ENCODE data around the gene ZNF526.

ZNF526 gene

GRCh38 chr19:42193706-42194105 is 26.4 kb upstream of the ZNF526 start:
- Histone ChIP-seq H4K20me1 (peaks cover 6% of the 10 kb centered on the region), H3K9ac (no peak overlapping the region), H3K27me3 (no peaks in the 10 kb centered on the region), H3K27ac (no peak overlapping the region), H3K9me3 (peaks cover 6% of the 10 kb centered on the region), H3K4me3 (no peak overlapping the region), H3K36me3 (peaks cover 23% of the 10 kb centered on the region), H3K4me1 (peaks cover 31% of the 10 kb centered on the region), H3K4me2 (no peak overlapping the region)
- no peak for TF ChIP-seq Cebpa-rat (IDR thresholded peaks at IDR 0.05)

GRCh38 chr19:42196011-42197001 is 23.8 kb upstream of the ZNF526 start:
- Histone ChIP-seq H3K9me3 (peaks cover 6% of the 10 kb centered on the region), H3K4me1 (peaks cover 57% of the 10 kb centered on the region), H3K4me3 (no peak overlapping the region), H3K36me3 (peaks cover 36% of the 10 kb centered on the region), H3K9ac (no peak overlapping the region), H3K27me3 (no peaks in the 10 kb centered on the region), H3K27ac (peak overlapping the region; percentile 95), H3K4me2 (peak overlapping the region; percentile 99), H4K20me1 (peaks cover 32% of the 10 kb centered on the region)
- no peak for TF ChIP-seq Cebpa-rat (IDR thresholded peaks at IDR 0.05)

- peak overlapping the region; percentile 95 for H3K27ac ChIP-seq
- no peak overlapping the region for H3K9ac ChIP-seq
- H3K27me3 ChIP-seq, result no peaks in the 10 kb centered on the region
- H3K4me2 ChIP-seq, result peak overlapping the region; percentile 99
- TF ChIP-seq Cebpa-rat (IDR thresholded peaks at IDR 0.05), result no peak
- no peak overlapping the region for H3K4me3 ChIP-seq
- H3K36me3 ChIP-seq, result peaks cover 47% of the 10 kb centered on the region
- peaks cover 68% of the 10 kb centered on the region for H3K4me1 ChIP-seq
- peaks cover 43% of the 10 kb centered on the region for H4K20me1 ChIP-seq
- H3K9me3 ChIP-seq, result peaks cover 6% of the 10 kb centered on the region
Measured at GRCh38 chr19:42197375-42197817, 22.7 kb upstream of the ZNF526 start.

- H3K4me2 ChIP-seq, result peak overlapping the region; percentile 99
- peaks cover 62% of the 10 kb centered on the region for H3K36me3 ChIP-seq
- TF ChIP-seq Cebpa-rat (IDR thresholded peaks at IDR 0.05), result no peak
- peak overlapping the region; percentile 81 for H3K9ac ChIP-seq
- peak overlapping the region; percentile 95 for H3K27ac ChIP-seq
- H3K27me3 ChIP-seq, result no peaks in the 10 kb centered on the region
- H3K9me3 ChIP-seq, result no peaks in the 10 kb centered on the region
- peaks cover 58% of the 10 kb centered on the region for H4K20me1 ChIP-seq
- H3K4me3 ChIP-seq, result peak overlapping the region; percentile 62
- peaks cover 76% of the 10 kb centered on the region for H3K4me1 ChIP-seq
Measured at GRCh38 chr19:42198676-42199439, 21.3 kb upstream of the ZNF526 start.

- peak overlapping the region; percentile 62 for H3K4me3 ChIP-seq
- TF ChIP-seq Cebpa-rat (IDR thresholded peaks at IDR 0.05), result no peak
- H3K9ac ChIP-seq, result peak overlapping the region; percentile 81
- H3K4me1 ChIP-seq, result peaks cover 81% of the 10 kb centered on the region
- peaks cover 64% of the 10 kb centered on the region for H4K20me1 ChIP-seq
- peaks cover 68% of the 10 kb centered on the region for H3K36me3 ChIP-seq
- H3K27me3 ChIP-seq, result no peaks in the 10 kb centered on the region
- H3K27ac ChIP-seq, result peak overlapping the region; percentile 95
- H3K9me3 ChIP-seq, result no peaks in the 10 kb centered on the region
- peak overlapping the region; percentile 99 for H3K4me2 ChIP-seq
Measured at GRCh38 chr19:42199440-42200115, 20.5 kb upstream of the ZNF526 start.

GRCh38 chr19:42200116-42200715 is 19.9 kb upstream of the ZNF526 start:
- Histone ChIP-seq H3K4me2 (peak overlapping the region; percentile 99), H3K9me3 (no peaks in the 10 kb centered on the region), H3K27ac (peak overlapping the region; percentile 95), H3K27me3 (no peaks in the 10 kb centered on the region), H3K9ac (peak overlapping the region; percentile 81), H4K20me1 (peaks cover 69% of the 10 kb centered on the region), H3K4me1 (peaks cover 81% of the 10 kb centered on the region), H3K4me3 (peak overlapping the region; percentile 62), H3K36me3 (peaks cover 74% of the 10 kb centered on the region)
- TF ChIP-seq Cebpa-rat (IDR thresholded peaks at IDR 0.05), result no peak

GRCh38 chr19:42201489-42202289 is 18.4 kb upstream of the ZNF526 start:
- peaks cover 81% of the 10 kb centered on the region for H3K36me3 ChIP-seq
- peaks cover 71% of the 10 kb centered on the region for H3K4me1 ChIP-seq
- peak overlapping the region; percentile 99 for H3K4me2 ChIP-seq
- H3K4me3 ChIP-seq, result no peak overlapping the region
- TF ChIP-seq Cebpa-rat (IDR thresholded peaks at IDR 0.05), result no peak
- H3K27me3 ChIP-seq, result no peaks in the 10 kb centered on the region
- H3K9ac ChIP-seq, result no peak overlapping the region
- peak overlapping the region; percentile 45 for H3K27ac ChIP-seq
- no peaks in the 10 kb centered on the region for H3K9me3 ChIP-seq
- H4K20me1 ChIP-seq, result peaks cover 84% of the 10 kb centered on the region

- Histone ChIP-seq H3K4me3 (no peak overlapping the region), H3K36me3 (peaks cover 81% of the 10 kb centered on the region), H3K4me2 (peak overlapping the region; percentile 99; the same call in 1 of the 2 replicates), H3K9ac (no peak overlapping the region), H3K9me3 (no peaks in the 10 kb centered on the region), H3K27me3 (no peaks in the 10 kb centered on the region), H4K20me1 (peaks cover 91% of the 10 kb centered on the region), H3K4me1 (peaks cover 71% of the 10 kb centered on the region), H3K27ac (no peak overlapping the region)
- TF ChIP-seq Cebpa-rat (IDR thresholded peaks at IDR 0.05), result no peak
Measured at GRCh38 chr19:42202290-42202880, 17.7 kb upstream of the ZNF526 start.
